Measurements from ENCODE around the gene MACF1. TPM values are rescaled to one million over a fixed set of nuclear protein-coding genes. Genes with fewer than 3 reads are reported as not detected.
A peak's percentile ranks its signal among the peaks of the same experiment; 100 is the strongest.

MACF1 gene
- total RNA-seq, 6 donors from 2014 or later: 359 to 1,160 (median 531) TPM

- no peak for TF ChIP-seq EP300 (IDR thresholded peaks at IDR 0.05)
- ATAC-seq (ENCODE audit: low FRiP score in 2 of 2) (no peak), DNase-seq (no peak)
- H3K27ac ChIP-seq: peak overlapping the region in 1 of 4 donors; percentile 53
- H3K36me3 ChIP-seq: peaks cover 25 to 94% (median 53%) of the 10 kb centered on the region in 4 donors
- H3K9me3 ChIP-seq: no peaks in the 10 kb centered on the region
- no peaks in the 10 kb centered on the region for H3K27me3 ChIP-seq
- H3K4me3 ChIP-seq: no peak overlapping the region
- H3K4me1 ChIP-seq: peaks cover 0 to 9% (median 2%) of the 10 kb centered on the region in 4 donors
Measured at GRCh38 chr1:39425634-39426033, 221.1 kb downstream of the MACF1 start.

- no peaks in the 10 kb centered on the region for H3K27me3 ChIP-seq
- DNase-seq: no peak
- H3K4me1 ChIP-seq: peaks cover 0 to 8% (median 2%) of the 10 kb centered on the region in 4 donors
- H3K9me3 ChIP-seq: no peaks in the 10 kb centered on the region
- peak overlapping the region in 1 of 4 donors; percentile 53 for H3K27ac ChIP-seq
- no peak for ATAC-seq (ENCODE audit: low FRiP score in 2 of 2)
- H3K36me3 ChIP-seq: peaks cover 29 to 100% (median 58%) of the 10 kb centered on the region in 4 donors
- 97 to 98% methylated on average over 1 of the region's 1 CpG for WGBS, 2 donors
- TF ChIP-seq POLR2AphosphoS5 (IDR thresholded peaks at IDR 0.05) (no peak), EP300 (IDR thresholded peaks at IDR 0.05) (no peak), POLR2A (IDR thresholded peaks at IDR 0.05) (no peak), CTCF (IDR thresholded peaks at IDR 0.05) (no peak)
- no peak overlapping the region for H3K4me3 ChIP-seq
Measured at GRCh38 chr1:39426346-39426745, 221.9 kb downstream of the MACF1 start.

- Histone ChIP-seq H3K9me3 (no peaks in the 10 kb centered on the region), H3K27me3 (no peaks in the 10 kb centered on the region), H3K4me3 (no peak overlapping the region), H3K27ac (no peak overlapping the region), H3K4me1 (peaks cover 0 to 4% (median 2%) of the 10 kb centered on the region in 4 donors), H3K36me3 (peaks cover 29 to 100% (median 61%) of the 10 kb centered on the region in 4 donors)
- ATAC-seq (ENCODE audit: low FRiP score in 2 of 2) (no peak), DNase-seq (no peak)
- 59 to 64% methylated on average over 1 of the region's 1 CpG for WGBS, 2 donors
- TF ChIP-seq POLR2AphosphoS5 (IDR thresholded peaks at IDR 0.05) (no peak), EP300 (IDR thresholded peaks at IDR 0.05) (no peak), CTCF (IDR thresholded peaks at IDR 0.05) (no peak), POLR2A (IDR thresholded peaks at IDR 0.05) (no peak)
Measured at GRCh38 chr1:39427374-39427773, 222.9 kb downstream of the MACF1 start.

GRCh38 chr1:39427912-39428311 is 223.4 kb downstream of the MACF1 start:
- no peak for ATAC-seq (ENCODE audit: low FRiP score in 2 of 2)
- Histone ChIP-seq H3K9me3 (no peaks in the 10 kb centered on the region), H3K4me1 (peaks cover 0 to 4% (median 2%) of the 10 kb centered on the region in 4 donors), H3K27me3 (no peaks in the 10 kb centered on the region), H3K4me3 (no peak overlapping the region), H3K27ac (no peak overlapping the region), H3K36me3 (peaks cover 31 to 100% (median 61%) of the 10 kb centered on the region in 4 donors)
- DNase-seq: no peak
- WGBS, 2 donors: 91 to 93% methylated on average over 4 of the region's 4 CpGs
- TF ChIP-seq POLR2AphosphoS5 (IDR thresholded peaks at IDR 0.05) (no peak), CTCF (IDR thresholded peaks at IDR 0.05) (no peak), POLR2A (IDR thresholded peaks at IDR 0.05) (no peak), EP300 (IDR thresholded peaks at IDR 0.05) (no peak)

- no peak for DNase-seq
- Histone ChIP-seq H3K9me3 (no peaks in the 10 kb centered on the region), H3K4me3 (no peak overlapping the region), H3K4me1 (peaks cover 0 to 11% (median 6%) of the 10 kb centered on the region in 4 donors), H3K27ac (peak overlapping the region in 2 of 4 donors; percentile 7 to 14), H3K27me3 (no peaks in the 10 kb centered on the region), H3K36me3 (peaks cover 31 to 98% (median 71%) of the 10 kb centered on the region in 4 donors)
- no peak for ATAC-seq (ENCODE audit: low FRiP score in 2 of 2)
- TF ChIP-seq POLR2AphosphoS5 (IDR thresholded peaks at IDR 0.05): no peak
- TF ChIP-seq EP300 (IDR thresholded peaks at IDR 0.05): no peak
- TF ChIP-seq CTCF (IDR thresholded peaks at IDR 0.05): no peak
- no peak for TF ChIP-seq POLR2A (IDR thresholded peaks at IDR 0.05)
- 80 to 86% methylated on average over 5 of the region's 5 CpGs for WGBS, 2 donors
Measured at GRCh38 chr1:39431927-39432326, 227.4 kb downstream of the MACF1 start.
